HCEC 1CT (cell line): Measurements from ENCODE around the gene NELFA.
"Not testable (repeated sequence)": the region's sequence is repeated elsewhere in the genome, so short reads cannot be mapped to it uniquely, and the experiment has no call there.

Experiments
- DNase-seq: peaks from one replicate; pipeline ENCODE4 v3.0.0-alpha.2; 2017

Gene NELFA

GRCh38 chr4:2040391-2041238 lies 31.8 kb upstream of the NELFA start:
- DNase-seq, result no peak

DNA sequence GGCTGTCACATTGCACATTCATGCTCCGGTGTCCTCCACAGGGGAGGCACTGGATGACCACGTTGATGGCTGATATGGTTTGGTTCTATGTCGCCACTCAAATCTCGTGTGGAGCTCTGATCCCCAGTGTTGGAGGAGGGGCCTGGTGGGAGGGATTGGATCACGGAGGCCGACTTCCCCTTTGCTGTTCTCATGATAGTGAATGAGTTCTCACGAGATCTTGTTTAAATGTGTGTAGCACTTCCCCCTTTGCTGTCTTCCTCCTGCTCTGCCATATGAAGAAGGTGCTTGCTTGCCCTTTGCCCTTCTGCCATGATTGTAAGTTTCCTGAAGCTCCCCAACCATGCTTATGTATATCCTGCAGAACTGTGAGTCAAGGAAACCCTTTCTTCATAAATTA lies 28.1 kb upstream of the NELFA start:
- DNase-seq, result no peak

GRCh38 chr4:2036327-2036726 lies 27.6 kb upstream of the NELFA start:
- no peak for DNase-seq

- DNase-seq, result not testable (repeated sequence)
Measured at GRCh38 chr4:2031161-2031560, 22.4 kb upstream of the NELFA start.

DNA sequence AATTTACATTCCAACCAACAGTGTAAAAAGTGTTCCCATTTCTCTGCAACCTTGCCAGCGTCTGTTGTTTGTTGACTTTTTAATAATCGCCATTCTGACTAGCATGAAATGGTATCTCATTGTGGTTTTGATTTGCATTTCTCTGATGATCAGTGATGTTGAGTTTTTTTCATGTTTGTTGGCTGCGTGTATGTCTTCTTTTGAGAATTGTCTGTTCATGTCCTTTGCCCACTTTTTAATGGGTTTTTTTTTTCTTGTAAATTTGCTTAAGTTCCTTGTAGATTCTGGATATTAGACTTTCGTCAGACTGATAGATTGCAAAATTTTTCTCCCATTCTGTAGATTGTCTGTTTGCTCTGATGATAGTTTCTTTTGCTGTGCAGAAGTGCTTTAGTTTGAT lies 18.3 kb upstream of the NELFA start:
- not testable (repeated sequence) for DNase-seq

GRCh38 chr4:2025817-2026216 lies 17.0 kb upstream of the NELFA start:
- DNase-seq, result no peak

- DNase-seq, result no peak
Measured at GRCh38 chr4:2024683-2025082, 15.9 kb upstream of the NELFA start.

DNA sequence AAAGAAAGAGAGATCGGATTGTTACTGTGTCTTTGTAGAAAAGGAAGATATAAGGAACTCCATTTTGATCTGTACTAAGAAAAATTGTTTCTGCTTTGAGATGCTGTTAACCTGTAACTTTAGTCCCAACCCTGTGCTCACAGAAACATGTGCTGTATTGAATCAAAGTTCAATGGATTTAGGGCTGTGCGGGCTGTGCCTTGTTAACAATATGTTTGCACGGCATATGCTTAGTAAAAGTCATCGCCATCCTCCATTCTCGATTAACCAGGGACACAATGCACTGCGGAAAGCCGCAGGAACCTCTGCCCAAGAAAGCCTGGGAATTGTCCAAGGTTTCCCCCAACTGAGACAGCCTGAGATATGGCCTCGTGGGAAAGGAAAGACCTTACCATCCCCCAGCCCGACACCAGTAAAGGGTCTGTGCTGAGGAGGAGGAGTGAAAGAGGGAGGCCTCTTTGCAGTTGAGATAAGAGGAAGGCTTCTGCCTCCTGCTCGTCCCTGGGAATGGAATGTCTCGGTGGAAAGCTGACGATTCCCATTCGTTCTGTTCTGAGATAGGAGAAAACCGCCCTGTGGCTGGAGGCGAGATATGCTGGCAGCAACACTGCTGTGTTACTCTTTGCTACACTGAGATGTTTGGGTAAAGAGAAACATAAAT lies 12.7 kb upstream of the NELFA start:
- not testable (repeated sequence) for DNase-seq

- DNase-seq, result no peak
Measured at GRCh38 chr4:2015008-2015407, 6.2 kb upstream of the NELFA start.

- DNase-seq, result no peak
Measured at GRCh38 chr4:2011583-2011982, 2.8 kb upstream of the NELFA start.

DNA sequence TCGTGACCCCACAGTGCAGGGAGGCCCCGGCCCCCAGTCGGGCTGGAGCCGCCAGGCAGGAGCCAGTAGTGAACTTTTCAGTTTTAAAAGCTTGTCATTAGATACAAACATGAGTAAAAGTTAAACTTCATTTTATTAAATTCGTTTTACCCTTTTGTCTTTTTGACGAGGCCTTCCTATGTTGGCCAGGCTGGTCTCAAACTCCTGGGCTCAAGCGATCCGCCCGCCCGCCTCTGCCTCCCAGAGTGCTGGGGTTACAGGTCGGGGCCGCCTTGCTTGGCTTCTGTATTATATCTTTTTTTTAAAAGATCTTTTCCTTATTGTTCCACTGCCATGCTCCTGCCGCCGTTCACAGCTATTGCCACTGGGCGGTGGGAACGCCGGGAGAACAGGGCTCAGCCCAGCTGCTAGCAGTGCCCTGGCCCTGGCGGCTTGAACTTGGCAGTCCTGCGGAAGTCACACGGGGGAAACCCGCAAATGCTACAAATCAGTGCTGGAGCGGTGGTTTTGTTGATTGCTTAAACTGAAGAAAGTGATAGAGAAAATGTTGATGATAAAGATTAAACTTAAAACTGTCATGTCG lies 968 bp upstream of the NELFA start:
- peak; percentile 11 for DNase-seq

- DNase-seq, result no peak
Measured at GRCh38 chr4:2008671-2008920, 178 bp downstream of the NELFA start.

GRCh38 chr4:2007804-2008670 lies 737 bp downstream of the NELFA start:
- no peak for DNase-seq

DNA sequence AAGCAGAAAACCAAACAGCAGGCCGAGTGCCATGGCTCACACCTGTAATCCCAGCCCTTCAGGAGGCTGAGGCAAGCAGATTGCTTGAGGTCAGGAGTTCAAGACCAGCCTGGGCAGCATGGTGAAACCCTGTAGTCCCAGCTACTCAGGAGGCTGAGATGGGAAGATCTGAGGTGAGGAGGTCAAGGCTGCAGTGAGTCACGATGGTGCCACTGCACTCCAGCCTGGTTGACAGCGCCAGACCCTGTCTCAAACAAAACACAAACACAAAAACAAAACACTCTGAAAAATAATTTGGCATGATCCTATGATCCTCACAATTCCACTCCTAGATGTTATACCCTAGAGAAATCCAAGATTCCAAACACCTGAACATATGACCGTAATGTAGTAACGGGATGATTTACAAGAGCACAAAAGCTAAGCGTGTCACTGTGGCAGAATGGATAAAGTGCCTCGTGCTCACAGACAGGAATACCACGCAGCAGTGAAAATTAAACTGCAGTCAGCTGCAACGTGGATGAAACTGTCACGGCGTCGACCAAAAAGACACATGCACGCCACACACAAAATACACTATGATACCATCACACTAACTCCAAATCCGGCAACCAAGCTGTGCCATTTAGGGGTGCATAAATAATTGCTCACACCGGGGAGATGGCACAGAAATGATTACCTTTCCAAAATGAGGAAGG lies 1.7 kb downstream of the NELFA start:
- DNase-seq, result no peak

DNA sequence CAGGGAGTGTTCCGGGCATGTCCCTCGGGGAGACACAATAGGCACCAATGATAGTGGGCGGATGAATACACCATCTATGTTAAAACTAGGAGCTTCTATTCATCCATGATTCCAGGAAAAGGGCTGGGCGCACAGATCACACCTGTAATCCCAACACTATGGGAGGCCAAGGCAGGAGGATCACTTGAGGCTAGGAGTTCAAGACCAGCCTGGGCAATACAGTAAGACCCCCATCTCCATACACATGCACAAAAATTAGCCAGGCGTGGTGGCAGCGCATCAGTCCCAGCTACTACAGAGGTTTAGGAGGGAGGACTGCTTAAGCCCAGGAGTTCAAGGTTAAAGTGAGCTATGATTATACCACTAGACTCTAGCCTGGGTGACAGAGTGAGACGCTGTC lies 2.4 kb downstream of the NELFA start:
- no peak for DNase-seq

DNA sequence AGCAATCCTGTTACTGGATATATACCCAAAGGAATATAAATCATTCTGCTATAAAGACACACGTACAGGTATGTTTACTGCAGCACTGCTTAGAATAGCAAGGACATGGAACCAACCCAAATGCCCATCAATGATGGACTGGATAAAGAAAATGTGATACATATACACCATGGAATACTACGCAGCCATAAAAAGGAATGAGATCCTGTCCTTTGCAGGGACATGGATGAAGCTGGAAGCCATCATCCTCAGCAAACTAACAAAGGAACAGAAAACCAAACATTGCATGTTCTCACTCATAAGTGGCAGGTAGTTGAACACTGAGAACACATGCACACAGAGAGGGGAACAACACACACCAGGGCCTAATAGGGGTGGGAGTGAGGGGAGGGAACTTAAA lies 5.4 kb downstream of the NELFA start:
- DNase-seq, result not testable (repeated sequence)

DNA sequence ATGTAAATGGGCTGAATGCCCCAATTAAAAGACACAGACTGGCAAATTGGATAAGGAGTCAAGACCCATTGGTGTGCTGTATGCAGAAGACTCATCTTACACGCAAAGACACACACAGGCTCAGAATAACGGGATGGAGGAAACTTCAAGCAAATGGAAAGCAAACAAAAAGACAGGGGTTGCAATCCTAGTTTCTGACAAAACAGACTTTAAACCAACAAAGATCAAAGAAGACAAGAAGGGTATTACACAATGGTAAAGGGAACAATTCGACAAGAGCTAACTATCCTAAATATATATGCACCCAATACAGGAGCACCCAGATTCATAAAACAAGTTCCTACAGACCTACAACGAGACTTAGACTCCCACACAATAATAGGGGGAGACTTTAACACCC lies 9.5 kb downstream of the NELFA start:
- not testable (repeated sequence) for DNase-seq

DNA sequence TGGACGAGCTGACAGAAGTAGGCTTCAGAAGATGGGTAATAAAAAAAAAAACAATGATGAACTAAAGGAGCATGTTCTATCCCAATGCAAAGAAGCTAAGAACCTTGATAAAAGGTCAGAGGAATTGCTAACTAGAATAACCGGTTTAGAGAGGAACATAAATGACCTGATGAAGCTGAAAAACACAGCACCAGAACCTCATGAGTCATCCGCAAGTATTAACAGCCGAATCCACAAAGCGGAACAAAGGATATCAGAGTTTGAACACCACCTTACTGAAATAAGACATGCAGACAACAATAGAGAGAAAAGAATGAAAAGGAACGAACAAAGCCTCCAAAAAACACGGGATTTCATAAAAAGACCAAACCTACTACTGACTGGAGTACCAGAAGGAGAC lies 10.5 kb downstream of the NELFA start:
- no peak for DNase-seq

DNA sequence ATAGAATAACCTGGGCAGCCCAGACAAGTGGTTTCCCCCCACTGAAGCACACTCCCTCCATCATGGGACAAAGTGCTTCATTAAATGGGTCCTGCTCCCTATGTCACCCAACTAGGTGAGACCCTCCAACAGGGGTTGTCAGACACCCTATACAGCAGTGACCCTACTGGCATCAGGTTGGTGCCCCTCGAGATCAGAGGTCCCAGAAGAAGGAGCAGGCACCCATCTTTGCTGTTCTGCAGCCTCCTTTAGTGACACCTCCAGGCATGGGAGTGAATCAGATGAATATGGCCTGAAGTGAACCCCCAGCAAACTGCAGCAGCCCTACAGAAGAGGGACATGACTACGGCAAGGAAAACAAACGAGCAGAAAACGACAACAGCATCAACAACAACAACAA lies 11.1 kb downstream of the NELFA start:
- no peak for DNase-seq

DNA sequence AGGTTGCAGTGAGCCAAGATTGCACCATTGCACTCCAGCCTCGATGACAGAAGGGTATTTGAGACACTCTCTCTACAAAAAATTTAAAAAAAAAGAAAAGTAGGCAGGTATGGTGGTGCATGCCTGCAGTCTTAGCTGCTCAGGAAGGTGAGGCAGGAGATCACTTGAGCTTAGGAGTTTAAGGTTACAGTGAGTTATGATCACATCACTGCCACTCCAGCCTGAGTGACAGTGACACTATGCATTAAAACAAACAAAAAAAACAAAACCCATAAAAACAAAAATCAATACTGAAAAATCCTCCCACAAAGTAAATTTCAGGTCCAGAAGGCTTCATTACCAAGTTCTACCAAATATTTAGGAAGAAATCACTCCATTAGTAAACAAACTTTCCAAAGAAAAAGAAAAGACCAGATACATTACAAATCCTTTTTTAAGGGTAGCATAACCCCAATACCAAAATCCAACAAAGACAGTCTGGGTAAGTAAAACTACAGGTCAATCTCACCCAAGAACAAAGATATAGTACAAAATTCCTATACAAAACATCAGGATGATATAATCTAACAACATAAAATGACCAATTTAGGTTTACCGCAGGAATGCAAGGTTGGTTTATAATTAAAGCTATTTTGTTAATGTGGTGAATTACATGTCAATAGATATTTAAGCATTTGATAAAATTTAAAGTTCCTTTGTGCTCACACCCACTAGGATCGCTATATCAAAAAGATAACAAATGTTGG lies 11.7 kb downstream of the NELFA start:
- DNase-seq, result no peak

DNA sequence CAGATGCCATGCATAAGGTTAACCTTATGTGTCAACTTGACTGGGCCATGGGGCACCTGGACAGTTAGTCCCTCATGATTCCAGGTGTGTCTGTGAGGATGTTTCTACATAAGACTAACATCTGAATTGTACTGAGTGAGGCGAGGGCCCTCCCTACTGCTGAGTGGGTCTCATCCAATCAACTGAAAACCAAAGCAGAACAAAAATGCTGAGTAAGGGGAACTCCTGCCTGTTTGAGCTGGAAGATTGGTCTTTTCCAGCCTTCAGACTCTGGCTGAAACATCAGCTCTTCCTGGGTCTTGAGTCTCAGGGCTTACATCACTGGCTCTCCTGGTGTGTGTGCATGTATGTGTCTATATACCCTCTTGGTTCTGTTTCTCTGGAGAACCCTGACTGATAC lies 13.8 kb downstream of the NELFA start:
- DNase-seq, result no peak
